CD4-positive, alpha-beta T cell treated with Interleukin-6 for 4 hours (primary cell): ENCODE results near the gene EIF4G2.

Source experiments
- DNase-seq: peaks from one replicate; pipeline ENCODE4 v3.0.0-alpha.2; 2020; ENCODE audit warnings: mixed read lengths

The EIF4G2 gene

DNA sequence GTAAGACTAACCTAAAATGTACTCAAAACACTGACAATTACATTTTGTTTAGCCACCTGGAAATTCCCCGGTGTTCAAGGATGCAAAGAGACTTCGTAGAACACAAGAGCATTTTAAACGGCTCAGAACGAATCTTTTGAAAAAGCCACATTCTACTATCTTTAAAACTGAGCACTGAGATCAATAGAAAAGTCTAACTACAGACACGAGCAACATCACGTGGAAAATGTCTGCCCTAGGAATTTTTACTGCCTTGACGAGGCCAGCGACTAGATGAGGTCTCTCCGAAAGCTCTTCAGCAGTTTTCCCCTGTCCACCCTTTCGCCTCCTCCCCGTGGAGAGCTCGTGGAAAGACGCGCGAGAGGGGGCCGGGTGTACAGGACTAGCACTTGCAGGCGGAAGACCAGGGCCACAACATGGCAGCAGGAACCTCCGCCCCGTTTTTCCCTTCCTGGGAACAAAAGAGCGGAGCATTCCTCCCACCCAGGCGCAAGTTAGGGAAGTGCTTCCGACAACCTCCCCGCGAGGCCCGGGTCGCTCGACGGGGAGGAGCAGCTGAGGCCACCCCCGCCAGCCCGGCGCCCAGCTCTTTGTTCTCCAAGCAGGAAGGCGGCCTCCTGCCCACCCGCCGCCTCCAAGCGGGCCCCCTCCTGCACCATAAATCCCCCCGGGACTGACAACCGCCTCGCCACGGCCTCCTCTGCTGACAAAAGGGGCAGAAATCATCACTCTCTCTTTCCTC, 1.1 kb downstream of the EIF4G2 start:
- peak; percentile 53 for DNase-seq

DNA sequence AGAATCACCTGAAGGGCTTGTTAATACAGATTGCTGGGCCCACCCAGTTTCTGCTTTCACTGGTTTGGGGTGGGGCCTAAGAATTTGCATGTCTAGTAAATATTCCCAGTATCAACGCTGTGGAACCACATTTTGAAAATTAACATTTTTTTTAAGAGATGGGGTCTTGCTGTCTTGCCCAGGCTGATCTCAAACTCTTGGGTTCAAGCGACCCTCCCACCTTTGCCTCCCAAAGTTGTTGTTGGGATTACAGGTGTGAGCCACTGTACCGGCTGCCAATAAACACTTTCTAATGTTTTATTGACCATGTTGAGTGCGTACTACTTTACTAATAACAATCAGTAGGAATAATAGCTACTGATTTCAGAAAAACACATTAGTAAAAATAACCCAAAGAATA, 2.5 kb downstream of the EIF4G2 start:
- DNase-seq = no peak

DNA sequence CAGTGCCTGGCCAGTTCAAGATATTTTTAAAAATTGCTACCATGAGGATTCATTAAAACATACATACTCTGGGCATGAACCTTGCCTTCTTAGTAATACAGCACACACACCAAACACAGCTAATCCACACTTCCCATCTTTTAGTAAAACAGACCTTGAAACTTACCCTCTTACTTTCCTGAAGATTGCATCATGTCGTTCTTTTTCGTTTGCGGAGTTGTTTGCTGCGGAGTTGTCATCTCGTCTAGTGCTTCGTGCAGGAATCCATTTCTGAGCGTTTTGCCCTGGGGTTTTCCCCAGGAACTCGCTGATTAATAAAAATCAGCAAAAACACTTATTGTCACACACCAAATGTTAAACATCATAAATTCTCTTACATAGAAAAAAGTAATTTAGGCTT, 3.0 kb downstream of the EIF4G2 start:
- DNase-seq = no peak

GRCh38 chr11:10803676-10804075, 5.0 kb downstream of the EIF4G2 start:
- no peak for DNase-seq

- DNase-seq = no peak
Observed at GRCh38 chr11:10800292-10800691, 8.4 kb downstream of the EIF4G2 start.

- no peak for DNase-seq
Observed at GRCh38 chr11:10798330-10798928, 10.3 kb downstream of the EIF4G2 start.

- no peak for DNase-seq
Observed at GRCh38 chr11:10797531-10797930, 11.2 kb downstream of the EIF4G2 start.

- DNase-seq = no peak
Observed at GRCh38 chr11:10797001-10797400, 11.7 kb downstream of the EIF4G2 start.

DNA sequence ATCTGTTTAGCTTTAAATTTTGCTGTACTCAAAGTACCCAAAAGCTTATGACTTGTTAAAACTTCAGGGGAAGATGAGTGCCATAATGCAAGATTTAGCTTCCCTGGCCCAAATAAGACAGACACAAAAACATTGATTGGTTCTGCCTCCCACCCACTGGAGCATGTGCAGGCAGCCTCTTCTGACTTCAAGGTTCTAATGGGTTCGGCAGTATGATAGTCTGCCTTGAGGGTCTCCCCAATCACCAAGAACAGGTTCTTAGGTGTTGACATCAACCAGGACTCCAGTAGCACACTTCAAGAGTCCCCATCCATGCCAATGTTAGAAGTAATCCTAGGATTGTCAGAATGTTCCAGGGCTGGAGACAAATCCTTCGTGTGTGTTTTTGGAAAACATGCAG, 12.5 kb downstream of the EIF4G2 start:
- no peak for DNase-seq

DNA sequence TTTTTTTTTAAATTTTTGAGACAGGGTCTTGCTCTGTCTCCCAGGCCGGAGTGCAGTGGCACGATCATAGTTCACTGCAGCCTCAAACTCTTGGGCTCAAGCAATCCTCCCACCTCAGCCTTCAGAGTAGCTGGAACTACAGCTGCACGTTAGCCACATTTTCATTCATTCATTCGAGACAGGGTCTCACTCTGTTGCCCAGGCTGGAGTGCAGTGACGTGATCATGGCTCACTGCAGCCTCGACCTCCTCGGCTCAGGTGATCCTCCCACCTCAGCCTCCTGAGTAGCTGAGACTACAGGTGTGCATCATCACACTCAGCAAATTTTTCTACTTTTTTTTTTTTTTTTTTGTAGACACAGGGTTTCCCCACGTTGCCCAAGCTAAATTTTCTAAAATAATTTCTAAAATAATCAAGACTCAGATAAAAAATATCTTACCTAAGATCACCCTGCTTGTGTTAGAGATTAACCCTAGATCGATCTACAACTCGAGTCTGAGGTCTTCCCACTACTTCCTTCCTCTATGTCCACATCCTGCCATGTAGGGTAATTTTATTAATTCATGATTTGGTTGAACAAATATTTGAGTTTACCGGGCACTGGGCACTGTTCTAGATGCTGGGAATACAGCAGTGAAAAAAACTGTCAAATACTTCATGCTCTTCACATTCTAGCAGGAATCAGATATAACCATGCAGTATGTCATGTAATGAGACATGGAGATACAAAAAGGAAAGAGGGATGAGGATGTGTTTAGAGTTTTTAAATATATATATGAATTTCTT, 15.1 kb downstream of the EIF4G2 start:
- DNase-seq = no peak

GRCh38 chr11:10792385-10793068, 16.2 kb downstream of the EIF4G2 start:
- peak; percentile 89 for DNase-seq

GRCh38 chr11:10786451-10786850, 22.3 kb downstream of the EIF4G2 start:
- no peak for DNase-seq

- no peak for DNase-seq
Observed at GRCh38 chr11:10785146-10785474, 23.6 kb downstream of the EIF4G2 start.

DNA sequence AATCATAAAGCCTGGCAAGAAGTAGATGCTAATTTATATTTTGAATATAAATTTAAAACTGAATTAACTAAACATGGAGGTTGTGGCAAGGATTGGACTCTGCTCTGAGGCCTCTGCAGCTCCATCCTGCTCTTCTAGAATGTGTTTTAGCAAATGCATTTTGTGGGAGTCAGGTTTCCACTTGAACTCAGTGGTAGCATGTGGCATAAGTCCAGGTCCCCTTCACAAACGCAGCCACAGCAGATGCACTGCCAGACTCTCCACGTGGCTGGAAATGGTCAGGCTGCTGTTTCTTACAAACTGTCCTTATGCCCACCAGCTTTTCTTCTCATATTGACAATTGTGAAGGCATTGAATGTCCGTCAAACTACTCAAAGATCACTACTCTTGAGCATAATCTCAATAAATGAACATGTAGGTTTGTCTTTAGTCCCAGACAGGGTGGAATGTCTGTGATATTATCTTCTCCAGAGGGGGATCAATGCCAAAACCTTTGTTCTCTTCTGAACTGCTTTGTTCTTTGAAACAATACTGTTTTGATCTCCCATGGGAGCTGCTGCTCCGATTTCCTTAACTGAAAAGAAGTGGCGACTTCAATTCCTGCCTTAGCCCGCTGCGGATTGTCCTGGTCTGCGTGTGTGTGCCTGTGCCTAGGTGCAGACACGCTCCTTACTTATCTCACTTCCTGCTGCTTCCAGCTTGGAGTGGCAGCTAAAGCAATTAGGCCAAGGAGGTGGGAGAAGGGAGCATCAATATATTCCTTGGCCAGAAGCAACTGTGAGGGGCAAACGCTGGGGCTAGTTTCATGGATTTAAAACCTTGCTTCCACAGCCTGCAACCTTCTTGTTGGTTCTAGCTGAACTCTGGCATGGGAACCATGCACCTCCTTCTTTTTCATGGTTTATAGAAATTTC, 24.2 kb downstream of the EIF4G2 start:
- no peak for DNase-seq

- no peak for DNase-seq
Observed at GRCh38 chr11:10780040-10780439, 28.7 kb downstream of the EIF4G2 start.

DNA sequence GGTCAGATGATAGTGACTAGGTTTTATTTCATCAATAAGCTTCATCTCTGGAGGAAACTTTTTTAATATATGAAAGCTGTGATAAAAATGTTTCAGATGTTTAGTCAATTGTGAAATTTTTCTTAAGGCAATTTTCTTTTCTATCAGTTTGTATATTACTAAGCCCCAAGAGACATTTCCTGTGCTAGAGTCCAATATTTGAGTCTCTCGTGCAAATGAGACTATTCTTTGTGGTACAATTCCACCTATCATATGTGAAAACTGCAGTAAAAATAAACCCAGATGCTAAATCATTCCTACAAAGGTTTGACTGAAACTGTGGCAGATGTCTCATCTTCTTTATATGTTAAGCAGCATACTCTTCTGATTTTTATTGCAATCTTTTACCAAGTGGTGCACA, 29.6 kb downstream of the EIF4G2 start:
- no peak for DNase-seq

DNA sequence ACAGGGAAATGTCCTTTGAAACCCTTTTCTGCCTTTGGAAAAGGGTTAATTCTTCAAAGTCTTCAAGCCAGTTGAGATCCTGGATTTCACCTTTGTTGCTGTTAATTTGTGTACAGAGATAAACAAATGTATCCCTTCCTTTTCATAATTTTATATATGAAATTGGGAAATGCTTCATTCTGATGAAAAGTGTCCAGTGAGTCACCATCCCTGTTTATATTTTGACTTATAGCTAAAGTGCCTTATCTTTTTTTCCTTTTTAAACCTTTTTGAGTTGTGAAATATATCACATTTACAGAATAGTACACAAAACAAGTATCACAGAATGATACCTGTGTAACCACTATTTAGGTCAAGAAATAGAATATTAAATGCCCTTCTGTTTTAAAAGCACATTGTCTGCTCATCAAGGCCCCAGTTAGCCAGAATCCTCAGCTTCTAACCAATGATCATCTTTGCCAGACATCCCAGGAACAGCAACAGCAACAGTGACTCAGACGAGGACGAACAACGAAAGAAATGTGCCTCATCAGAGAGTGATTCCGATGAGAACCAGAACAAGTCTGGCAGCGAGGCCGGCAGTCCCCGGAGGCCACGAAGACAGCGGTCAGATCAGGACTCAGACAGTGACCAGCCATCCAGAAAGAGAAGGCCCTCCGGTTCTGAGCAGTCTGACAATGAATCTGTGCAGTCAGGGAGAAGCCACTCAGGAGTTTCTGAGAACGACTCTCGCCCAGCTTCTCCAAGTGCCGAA, 30.3 kb downstream of the EIF4G2 start:
- DNase-seq = no peak

DNA sequence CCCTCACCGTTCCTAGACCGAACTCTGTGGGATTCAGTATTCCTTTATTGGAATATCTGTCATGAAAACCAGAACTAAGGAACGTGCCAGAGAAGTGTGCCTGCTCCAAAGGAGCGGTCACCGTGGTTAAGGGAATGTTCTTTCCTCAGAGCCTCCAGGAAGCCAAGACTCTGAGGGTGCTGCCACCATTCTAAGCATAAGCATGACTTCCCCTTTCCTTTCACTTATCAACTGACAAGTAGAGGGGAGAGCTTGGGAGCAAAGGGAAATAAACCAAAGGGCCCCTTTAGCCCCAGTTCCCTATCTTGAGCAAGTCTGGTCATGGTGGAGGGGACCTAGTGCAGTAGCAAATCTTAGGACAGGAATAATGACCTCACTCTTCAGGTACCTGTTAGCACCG, 30.9 kb downstream of the EIF4G2 start:
- DNase-seq = no peak

DNA sequence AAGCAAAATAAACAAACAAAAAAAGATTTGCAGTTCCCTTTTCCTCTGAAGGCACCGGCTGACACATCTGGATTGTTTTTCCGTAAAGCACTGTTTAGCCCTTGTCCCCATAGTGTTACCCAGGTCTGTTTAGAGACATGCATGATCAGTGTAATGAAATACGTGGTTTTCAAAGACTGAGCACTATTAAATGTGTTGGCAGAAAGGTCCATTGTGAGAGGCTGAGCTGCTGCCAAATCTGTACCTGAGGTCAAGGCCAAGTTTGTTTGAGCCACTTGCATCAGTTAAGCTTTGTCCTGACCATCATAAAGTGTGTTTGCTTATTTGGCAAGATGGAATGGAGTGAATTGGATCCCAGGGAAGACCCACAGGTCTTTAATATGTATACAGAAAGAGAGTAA, 31.3 kb downstream of the EIF4G2 start:
- DNase-seq = no peak

- DNase-seq = no peak
Observed at GRCh38 chr11:10774811-10775210, 33.9 kb downstream of the EIF4G2 start.

DNA sequence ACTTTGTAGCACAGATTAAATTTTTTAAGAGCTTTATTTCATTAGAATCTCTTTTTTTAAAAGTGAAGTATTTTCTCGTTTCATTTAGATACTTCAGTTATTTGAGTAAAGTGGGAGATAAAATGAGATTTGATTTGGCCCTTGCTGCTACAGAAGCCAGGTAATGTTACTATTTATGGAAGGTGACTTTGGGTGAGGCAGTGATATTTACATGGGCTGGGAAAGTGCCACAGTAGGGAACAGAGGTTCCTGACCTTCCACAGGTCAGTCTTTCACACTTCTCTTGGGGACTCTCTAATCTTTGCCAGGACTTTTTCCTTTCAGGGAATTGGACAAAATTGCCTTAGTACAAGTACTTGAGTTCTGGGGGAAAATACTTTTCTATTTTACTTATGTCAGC, 37.3 kb downstream of the EIF4G2 start:
- no peak for DNase-seq
